ENCODE results near the gene PEX19. TPM values are rescaled to one million over a fixed set of nuclear protein-coding genes. Genes with fewer than 3 reads are reported as not detected.

Gene PEX19, protein sequence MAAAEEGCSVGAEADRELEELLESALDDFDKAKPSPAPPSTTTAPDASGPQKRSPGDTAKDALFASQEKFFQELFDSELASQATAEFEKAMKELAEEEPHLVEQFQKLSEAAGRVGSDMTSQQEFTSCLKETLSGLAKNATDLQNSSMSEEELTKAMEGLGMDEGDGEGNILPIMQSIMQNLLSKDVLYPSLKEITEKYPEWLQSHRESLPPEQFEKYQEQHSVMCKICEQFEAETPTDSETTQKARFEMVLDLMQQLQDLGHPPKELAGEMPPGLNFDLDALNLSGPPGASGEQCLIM
- 49.3 TPM for polyA plus RNA-seq (2013, experiment 1 of 2)
- polyA plus RNA-seq (2013, experiment 2 of 2), result 50.6 TPM

- H3K4ac ChIP-seq (ENCODE audit: low read length), result no peak within 1 kb of the TSS
- no peak within 1 kb of the TSS for H2AK5ac ChIP-seq (ENCODE audit: low read depth, low read length)
- H3K36me3 ChIP-seq (replicated peaks in 1 of 2; ENCODE audit: control insufficient read depth in 2 of 2, insufficient read depth in 2 of 2, low read length in 2 of 2), result peaks cover 20 to 57% of the 10 kb centered on the region in 2 donors
- peak within 1 kb of the TSS; percentile 87 for H2AFZ ChIP-seq (ENCODE audit: low read length)
- peak within 1 kb of the TSS; percentile 78 for H3K9ac ChIP-seq (ENCODE audit: low read depth, low read length, poor library complexity)
- no peak within 1 kb of the TSS for H3K14ac ChIP-seq (ENCODE audit: low read length)
- peak; percentile 86 for DNase-seq (ENCODE audit: low spot score)
- peak within 1 kb of the TSS; percentile 88 to 89 for H3K4me3 ChIP-seq (ENCODE audit: low read length in 2 of 2)
- H3K27ac ChIP-seq (replicated peaks; ENCODE audit: low read length), result peak within 1 kb of the TSS; percentile 28
- H3K18ac ChIP-seq (ENCODE audit: low read length), result peak within 1 kb of the TSS; percentile 48
- H3K9me3 ChIP-seq (replicated peaks in 1 of 2; ENCODE audit: control insufficient read depth in 2 of 2, insufficient read depth in 1 of 2, low read depth in 1 of 2, low read length in 2 of 2), result no peaks in the 10 kb centered on the region
- no peak within 1 kb of the TSS for H3K23ac ChIP-seq (ENCODE audit: low read depth, low read length, poor library complexity)
- H2BK12ac ChIP-seq (ENCODE audit: low read length), result no peak within 1 kb of the TSS
- H2BK120ac ChIP-seq (ENCODE audit: low read depth, low read length), result no peak within 1 kb of the TSS
- H2BK5ac ChIP-seq (ENCODE audit: low read length), result no peak within 1 kb of the TSS
- H4K91ac ChIP-seq (ENCODE audit: low read depth, low read length, poor library complexity), result no peak within 1 kb of the TSS
- peak within 1 kb of the TSS; percentile 81 for H3K4me2 ChIP-seq (ENCODE audit: insufficient read depth, low read length, poor library complexity, severe bottlenecking)
- H4K8ac ChIP-seq (ENCODE audit: low read depth, low read length), result no peak within 1 kb of the TSS
- no peaks in the 10 kb centered on the region for H3K27me3 ChIP-seq (ENCODE audit: control insufficient read depth in 3 of 3, insufficient read depth in 3 of 3, low read depth in 1 of 3, low read length in 3 of 3)
- no peak within 1 kb of the TSS for H2BK15ac ChIP-seq (ENCODE audit: low read length)
- peaks cover 0 to 7% of the 10 kb centered on the region in 2 donors for H3K4me1 ChIP-seq (ENCODE audit: control insufficient read depth in 2 of 2, insufficient read depth in 1 of 2, low read depth in 1 of 2, low read length in 2 of 2)
- H3K79me1 ChIP-seq (ENCODE audit: low read depth, low read length), result peaks cover 3% of the 10 kb centered on the region
- no CpG with 5 or more reads among the region's 27 CpGs for WGBS, 2 donors (ENCODE audit: extremely low coverage in 2 of 2, insufficient read length in 2 of 2, insufficient replicate concordance in 1 of 2)
These were observed at the start of gene PEX19 for GRCh38 chr1:160284782-160285344. TSS of gene PEX19 (minus strand) at chr1:160285133. CDS start at chr1:160285124, 9 bp downstream.

DNA sequence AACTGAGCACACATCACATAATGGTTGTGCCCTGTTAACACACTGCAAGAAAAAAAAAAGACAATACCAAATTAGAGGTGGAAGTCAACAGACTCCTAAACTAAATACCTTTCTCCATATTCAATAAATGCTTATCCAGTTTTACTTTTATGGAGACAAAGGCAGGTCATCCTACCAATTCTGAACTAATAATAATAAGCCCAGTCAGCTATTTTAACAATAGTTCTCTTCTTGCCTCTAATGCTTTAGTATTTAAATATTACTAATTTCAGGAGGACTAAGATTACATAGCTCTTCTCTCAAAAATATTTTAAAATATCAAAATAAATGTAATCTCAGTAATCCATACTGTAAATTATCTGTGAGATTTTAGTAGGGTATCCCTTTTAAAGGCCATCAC lies 47.6 kb upstream of the PEX19 start:
- H3K27me3 ChIP-seq (ENCODE audit: control insufficient read depth in 3 of 3, insufficient read depth in 3 of 3, low read depth in 1 of 3, low read length in 3 of 3), result no peaks in the 10 kb centered on the region
- no peak overlapping the region for H2BK15ac ChIP-seq (ENCODE audit: low read length)
- no peak overlapping the region for H3K4me2 ChIP-seq (ENCODE audit: insufficient read depth, low read length, poor library complexity, severe bottlenecking)
- H3K9ac ChIP-seq (ENCODE audit: low read depth, low read length, poor library complexity), result no peak overlapping the region
- no peak overlapping the region for H3K4me3 ChIP-seq (ENCODE audit: low read length in 2 of 2)
- no peak for DNase-seq (ENCODE audit: low spot score)
- no peak overlapping the region for H3K14ac ChIP-seq (ENCODE audit: low read length)
- no peak overlapping the region for H3K23ac ChIP-seq (ENCODE audit: low read depth, low read length, poor library complexity)
- H3K27ac ChIP-seq (replicated peaks; ENCODE audit: low read length), result no peak overlapping the region
- no peak overlapping the region for H4K91ac ChIP-seq (ENCODE audit: low read depth, low read length, poor library complexity)
- no peak overlapping the region for H2BK5ac ChIP-seq (ENCODE audit: low read length)
- H3K36me3 ChIP-seq (replicated peaks in 1 of 2; ENCODE audit: control insufficient read depth in 2 of 2, insufficient read depth in 2 of 2, low read length in 2 of 2), result peaks cover 18 to 96% of the 10 kb centered on the region in 2 donors
- H2AFZ ChIP-seq (ENCODE audit: low read length), result no peak overlapping the region
- peaks cover 0 to 2% of the 10 kb centered on the region in 2 donors for H3K4me1 ChIP-seq (ENCODE audit: control insufficient read depth in 2 of 2, insufficient read depth in 1 of 2, low read depth in 1 of 2, low read length in 2 of 2)
- H3K9me3 ChIP-seq (replicated peaks in 1 of 2; ENCODE audit: control insufficient read depth in 2 of 2, insufficient read depth in 1 of 2, low read depth in 1 of 2, low read length in 2 of 2), result no peaks in the 10 kb centered on the region
- no peaks in the 10 kb centered on the region for H3K79me1 ChIP-seq (ENCODE audit: low read depth, low read length)
- H3K18ac ChIP-seq (ENCODE audit: low read length), result no peak overlapping the region
- no peak overlapping the region for H2BK120ac ChIP-seq (ENCODE audit: low read depth, low read length)
- H2BK12ac ChIP-seq (ENCODE audit: low read length), result no peak overlapping the region
- peak overlapping the region; percentile 43 for H4K8ac ChIP-seq (ENCODE audit: low read depth, low read length)
- no peak overlapping the region for H2AK5ac ChIP-seq (ENCODE audit: low read depth, low read length)
- no peak overlapping the region for H3K4ac ChIP-seq (ENCODE audit: low read length)

- no peak for DNase-seq (ENCODE audit: low spot score)
- no peak overlapping the region for H3K23ac ChIP-seq (ENCODE audit: low read depth, low read length, poor library complexity)
- H3K36me3 ChIP-seq (replicated peaks in 1 of 2; ENCODE audit: control insufficient read depth in 2 of 2, insufficient read depth in 2 of 2, low read length in 2 of 2), result peaks cover 25 to 100% of the 10 kb centered on the region in 2 donors
- no peak overlapping the region for H3K9ac ChIP-seq (ENCODE audit: low read depth, low read length, poor library complexity)
- H3K27ac ChIP-seq (replicated peaks; ENCODE audit: low read length), result no peak overlapping the region
- no peak overlapping the region for H2BK15ac ChIP-seq (ENCODE audit: low read length)
- H2BK12ac ChIP-seq (ENCODE audit: low read length), result no peak overlapping the region
- no peak overlapping the region for H4K91ac ChIP-seq (ENCODE audit: low read depth, low read length, poor library complexity)
- no peak overlapping the region for H2BK120ac ChIP-seq (ENCODE audit: low read depth, low read length)
- no peaks in the 10 kb centered on the region for H3K79me1 ChIP-seq (ENCODE audit: low read depth, low read length)
- H3K4me2 ChIP-seq (ENCODE audit: insufficient read depth, low read length, poor library complexity, severe bottlenecking), result no peak overlapping the region
- H2BK5ac ChIP-seq (ENCODE audit: low read length), result no peak overlapping the region
- H3K4ac ChIP-seq (ENCODE audit: low read length), result no peak overlapping the region
- H3K27me3 ChIP-seq (ENCODE audit: control insufficient read depth in 3 of 3, insufficient read depth in 3 of 3, low read depth in 1 of 3, low read length in 3 of 3), result no peaks in the 10 kb centered on the region
- no peak overlapping the region for H2AFZ ChIP-seq (ENCODE audit: low read length)
- H3K18ac ChIP-seq (ENCODE audit: low read length), result no peak overlapping the region
- no peak overlapping the region for H3K14ac ChIP-seq (ENCODE audit: low read length)
- H3K4me1 ChIP-seq (ENCODE audit: control insufficient read depth in 2 of 2, insufficient read depth in 1 of 2, low read depth in 1 of 2, low read length in 2 of 2), result peaks cover 0 to 2% of the 10 kb centered on the region in 2 donors
- no peak overlapping the region for H2AK5ac ChIP-seq (ENCODE audit: low read depth, low read length)
- H3K9me3 ChIP-seq (replicated peaks in 1 of 2; ENCODE audit: control insufficient read depth in 2 of 2, insufficient read depth in 1 of 2, low read depth in 1 of 2, low read length in 2 of 2), result no peaks in the 10 kb centered on the region
- no peak overlapping the region for H3K4me3 ChIP-seq (ENCODE audit: low read length in 2 of 2)
- no peak overlapping the region for H4K8ac ChIP-seq (ENCODE audit: low read depth, low read length)
These were observed 45.2 kb upstream of the PEX19 start for GRCh38 chr1:160330119-160330518.

DNA sequence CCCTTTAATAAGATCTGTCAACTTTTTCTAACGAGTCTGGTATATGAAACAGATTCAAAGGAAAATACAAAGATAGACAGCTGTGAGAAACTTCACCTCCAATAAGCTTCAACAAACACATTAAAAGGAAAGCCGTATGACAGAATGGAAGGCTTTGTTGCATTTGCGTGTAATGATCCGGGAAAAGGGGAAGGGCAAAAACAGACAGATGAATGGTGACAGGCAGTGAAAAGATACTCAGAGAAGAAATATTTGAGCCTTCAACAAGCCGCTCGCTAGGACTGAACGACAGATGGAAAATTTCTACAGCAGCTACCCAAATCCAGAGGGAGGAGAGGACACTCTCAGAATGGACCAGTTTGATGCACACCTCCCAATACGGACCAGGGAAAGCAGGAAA lies 43.3 kb upstream of the PEX19 start:
- Histone ChIP-seq H3K4ac (ENCODE audit: low read length) (no peak overlapping the region), H2AK5ac (ENCODE audit: low read depth, low read length) (no peak overlapping the region), H3K18ac (ENCODE audit: low read length) (no peak overlapping the region), H2BK15ac (ENCODE audit: low read length) (no peak overlapping the region), H2BK12ac (ENCODE audit: low read length) (no peak overlapping the region), H3K9ac (ENCODE audit: low read depth, low read length, poor library complexity) (no peak overlapping the region), H3K23ac (ENCODE audit: low read depth, low read length, poor library complexity) (no peak overlapping the region), H4K91ac (ENCODE audit: low read depth, low read length, poor library complexity) (no peak overlapping the region), H3K4me3 (ENCODE audit: low read length in 2 of 2) (no peak overlapping the region), H2BK120ac (ENCODE audit: low read depth, low read length) (no peak overlapping the region), H2BK5ac (ENCODE audit: low read length) (no peak overlapping the region), H3K79me1 (ENCODE audit: low read depth, low read length) (no peaks in the 10 kb centered on the region), H4K8ac (ENCODE audit: low read depth, low read length) (no peak overlapping the region), H3K14ac (ENCODE audit: low read length) (no peak overlapping the region), H3K4me1 (ENCODE audit: control insufficient read depth in 2 of 2, insufficient read depth in 1 of 2, low read depth in 1 of 2, low read length in 2 of 2) (peaks cover 0 to 2% of the 10 kb centered on the region in 2 donors), H3K36me3 (replicated peaks in 1 of 2; ENCODE audit: control insufficient read depth in 2 of 2, insufficient read depth in 2 of 2, low read length in 2 of 2) (peaks cover 22 to 99% of the 10 kb centered on the region in 2 donors), H2AFZ (ENCODE audit: low read length) (no peak overlapping the region), H3K27ac (replicated peaks; ENCODE audit: low read length) (peak overlapping the region; percentile 66), H3K4me2 (ENCODE audit: insufficient read depth, low read length, poor library complexity, severe bottlenecking) (no peak overlapping the region), H3K27me3 (ENCODE audit: control insufficient read depth in 3 of 3, insufficient read depth in 3 of 3, low read depth in 1 of 3, low read length in 3 of 3) (no peaks in the 10 kb centered on the region), H3K9me3 (replicated peaks in 1 of 2; ENCODE audit: control insufficient read depth in 2 of 2, insufficient read depth in 1 of 2, low read depth in 1 of 2, low read length in 2 of 2) (no peaks in the 10 kb centered on the region)
- WGBS, 2 donors (ENCODE audit: extremely low coverage in 2 of 2, insufficient read length in 2 of 2, insufficient replicate concordance in 1 of 2), result no CpG with 5 or more reads among the region's 8 CpGs
- DNase-seq (ENCODE audit: low spot score), result peak; percentile 5

Data from neuronal stem cell (in vitro differentiated cells).